ENCODE measurements around the gene ZNF662. TPM values are rescaled to one million over a fixed set of nuclear protein-coding genes. Genes with fewer than 3 reads are reported as not detected.

Gene ZNF662
- total RNA-seq, 1 experiment from 2014 or later: not detected

- Histone ChIP-seq H3K4me3 (replicated peaks in 1 of 2; ENCODE audit: low read depth in 1 of 2, low read length in 2 of 2) (no peak overlapping the region), H3K27me3 (ENCODE audit: insufficient read depth, low read length) (peaks cover 14% of the 10 kb centered on the region; the same call in 1 of the 2 replicates), H3K9ac (ENCODE audit: low read length) (no peak overlapping the region), H3K27ac (ENCODE audit: low read depth, low read length) (no peak overlapping the region), H3K4me2 (ENCODE audit: low read length) (no peak overlapping the region), H2AFZ (ENCODE audit: low read depth, low read length, poor library complexity, severe bottlenecking) (no peak overlapping the region), H3K79me2 (ENCODE audit: insufficient read depth, low read length) (no peaks in the 10 kb centered on the region), H3K36me3 (ENCODE audit: control insufficient read depth in 1 of 2, insufficient read depth in 2 of 2, low read length in 2 of 2) (no peaks in the 10 kb centered on the region), H3K9me3 (ENCODE audit: control insufficient read depth in 1 of 2, insufficient read depth in 1 of 2, low read depth in 1 of 2, low read length in 2 of 2) (no peaks in the 10 kb centered on the region), H3K4me1 (ENCODE audit: control insufficient read depth in 1 of 2, insufficient read depth in 2 of 2, low read length in 2 of 2) (no peaks in the 10 kb centered on the region), H3K9me2 (ENCODE audit: insufficient read depth) (no peaks in the 10 kb centered on the region), H4K20me1 (ENCODE audit: insufficient read depth) (no peaks in the 10 kb centered on the region)
- BruUV-seq (replicated peaks): no TSS peak
- DNase-seq (ENCODE audit: low read depth, low spot score) (peak; percentile 41), ATAC-seq (peak; percentile 81)
- no peak for TF ChIP-seq REST (IDR thresholded peaks at IDR 0.05; ENCODE audit: low read depth)
- TF ChIP-seq MAX (IDR thresholded peaks at IDR 0.05): no peak
- TF ChIP-seq POLR2A (IDR thresholded peaks at IDR 0.05; ENCODE audit: borderline replicate concordance, extremely low read depth, insufficient read depth, insufficient read length): no peak
- TF ChIP-seq YY1 (IDR thresholded peaks at IDR 0.05; ENCODE audit: extremely low read depth, insufficient replicate concordance, low read depth, low read length): no peak
- peak; percentile 84 for TF ChIP-seq RAD21 (IDR thresholded peaks at IDR 0.05; ENCODE audit: low read depth)
- no peak for TF ChIP-seq POLR2AphosphoS5 (IDR thresholded peaks at IDR 0.05; ENCODE audit: low read depth, low read length)
- no peak for TF ChIP-seq ZBTB33 (IDR thresholded peaks at IDR 0.05; ENCODE audit: extremely low read depth, insufficient replicate concordance, low read length)
- TF ChIP-seq CTCF (IDR thresholded peaks at IDR 0.05 in 2 of 3, conservative IDR thresholded peaks at IDR 0.05 in 1 of 3; ENCODE audit: borderline replicate concordance in 1 of 3, insufficient read depth in 1 of 3, low read depth in 2 of 3, low read length in 2 of 3): peak; percentile 62 to 74 (median 69); a peak in 5 of 6 replicates
- no peak for TF ChIP-seq EZH2phosphoT487 (IDR thresholded peaks at IDR 0.05; ENCODE audit: borderline replicate concordance)
- TF ChIP-seq FOSL1 (IDR thresholded peaks at IDR 0.05; ENCODE audit: low read depth): no peak
- TF ChIP-seq ELF1 (IDR thresholded peaks at IDR 0.05; ENCODE audit: borderline replicate concordance, low read depth): no peak
- TF ChIP-seq TCF7L2 (IDR thresholded peaks at IDR 0.05; ENCODE audit: borderline replicate concordance, extremely low read depth, insufficient read depth, insufficient read length): no peak
- TF ChIP-seq ATF3 (IDR thresholded peaks at IDR 0.05): no peak
- intact Hi-C loops (cut with micrococcal nuclease): loop anchor here (1.0 to 10.0 kb wide), 5 partner anchors 111 to 1233 kb away; no protein-coding TSS in a partner anchor
- POLR2A ChIA-PET: interaction anchor here (1.3 kb wide), 1 partner anchor 194 kb away, joined by 3 read pairs; no protein-coding TSS in a partner anchor
- RAD21 ChIA-PET (ENCODE audit: low non-redundant PET in 1 of 2, low total read pairs in 2 of 2, uncharacterized antibody in 2 of 2, unreplicated experiment in 2 of 2): interaction anchor here (0.8 to 2.1 kb wide), 6 partner anchors 110 to 542 kb away, joined by 3 to 7 read pairs (median 4); no protein-coding TSS in a partner anchor
- CTCF ChIA-PET: interaction anchor here (0.7 to 3.1 kb wide), 28 partner anchors 8 to 1953 kb away, joined by 3 to 36 read pairs (median 4); no protein-coding TSS in a partner anchor
Observed at GRCh38 chr3:42961633-42962032, 55.7 kb downstream of the ZNF662 start.
